Fibroblast of lung (primary cell): ENCODE results near the gene BMS1.

Experiments used
- CTCF ChIP-seq, 2 donors: IDR thresholded peaks in 1 of 2; conservative IDR thresholded peaks in 1 of 2; 1 replicate in 1 of 2; 2 replicates in 1 of 2; pipeline ENCODE4 v1.5.1; 2011 to 2012; ENCODE audit warnings: low read length in 2 of 2, control low read depth in 1 of 2, inconsistent platforms in 1 of 2, low read depth in 1 of 2, mild to moderate bottlenecking in 1 of 2
- EZH2 ChIP-seq: IDR thresholded peaks from 2 replicates; pipeline ENCODE4 v1.5.1; 2012; ENCODE audit warnings: low read length, control low read depth, mild to moderate bottlenecking; ENCODE audit errors: missing control alignments

- TF ChIP-seq CTCF (conservative IDR thresholded peaks at IDR 0.05 in 1 of 2, IDR thresholded peaks at IDR 0.05 in 1 of 2; ENCODE audit: low read depth in 1 of 2, low read length in 2 of 2) (no peak), EZH2 (no peak)
Observed at GRCh38 chr10:42769173-42769572, 13.4 kb upstream of the BMS1 start.
